ENCODE results near the gene PLXNA4. TPM values are rescaled to one million over a fixed set of nuclear protein-coding genes. Genes with fewer than 3 reads are reported as not detected.

PLXNA4 gene
- total RNA-seq, 2 donors from 2014 or later, result 12.2 to 27.7 TPM

GRCh38 chr7:132492823-132493445, 83.3 kb downstream of the PLXNA4 start:
- no peak for TF ChIP-seq CTCF (IDR thresholded peaks at IDR 0.05)
- peaks cover 0 to 16% of the 10 kb centered on the region in 2 donors for H3K4me1 ChIP-seq (ENCODE audit: control insufficient read depth in 1 of 2, low read depth in 2 of 2)
- H3K36me3 ChIP-seq, result no peaks in the 10 kb centered on the region
- H3K27me3 ChIP-seq (replicated peaks; ENCODE audit: insufficient read depth), result no peaks in the 10 kb centered on the region
- no peaks in the 10 kb centered on the region for H3K9me3 ChIP-seq
- no peak overlapping the region for H3K4me3 ChIP-seq
- no peak for DNase-seq (ENCODE audit: low spot score)
- no peak for ATAC-seq (ENCODE audit: insufficient number of reproducible peaks, low FRiP score, low read depth)
- H3K27ac ChIP-seq, result no peak overlapping the region

GRCh38 chr7:132491391-132491945, 84.8 kb downstream of the PLXNA4 start:
- H3K9me3 ChIP-seq, result no peaks in the 10 kb centered on the region
- no peak overlapping the region for H3K4me3 ChIP-seq
- peaks cover 0 to 28% of the 10 kb centered on the region in 2 donors for H3K4me1 ChIP-seq (ENCODE audit: control insufficient read depth in 1 of 2, low read depth in 2 of 2)
- ATAC-seq (ENCODE audit: insufficient number of reproducible peaks, low FRiP score, low read depth), result no peak
- no peaks in the 10 kb centered on the region for H3K27me3 ChIP-seq (replicated peaks; ENCODE audit: insufficient read depth)
- no peak for TF ChIP-seq CTCF (IDR thresholded peaks at IDR 0.05)
- H3K36me3 ChIP-seq, result no peaks in the 10 kb centered on the region
- H3K27ac ChIP-seq, result no peak overlapping the region
- no peak for DNase-seq (ENCODE audit: low spot score)

- TF ChIP-seq CTCF (IDR thresholded peaks at IDR 0.05), result no peak
- no peaks in the 10 kb centered on the region for H3K36me3 ChIP-seq
- ATAC-seq (ENCODE audit: insufficient number of reproducible peaks, low FRiP score, low read depth) (no peak), DNase-seq (ENCODE audit: low spot score) (no peak)
- H3K4me3 ChIP-seq, result no peak overlapping the region
- H3K27ac ChIP-seq, result no peak overlapping the region
- H3K9me3 ChIP-seq, result no peaks in the 10 kb centered on the region
- no peaks in the 10 kb centered on the region for H3K27me3 ChIP-seq (replicated peaks; ENCODE audit: insufficient read depth)
- H3K4me1 ChIP-seq (ENCODE audit: control insufficient read depth in 1 of 2, low read depth in 2 of 2), result peaks cover 4 to 38% of the 10 kb centered on the region in 2 donors
Observed at GRCh38 chr7:132490474-132490873, 85.8 kb downstream of the PLXNA4 start.

GRCh38 chr7:132489776-132490237, 86.5 kb downstream of the PLXNA4 start:
- no peaks in the 10 kb centered on the region for H3K9me3 ChIP-seq
- H3K27me3 ChIP-seq (replicated peaks; ENCODE audit: insufficient read depth), result no peaks in the 10 kb centered on the region
- TF ChIP-seq CTCF (IDR thresholded peaks at IDR 0.05), result no peak
- H3K4me1 ChIP-seq (ENCODE audit: control insufficient read depth in 1 of 2, low read depth in 2 of 2), result peaks cover 4 to 38% of the 10 kb centered on the region in 2 donors
- ATAC-seq (ENCODE audit: insufficient number of reproducible peaks, low FRiP score, low read depth), result no peak
- no peaks in the 10 kb centered on the region for H3K36me3 ChIP-seq
- DNase-seq (ENCODE audit: low spot score), result no peak
- no peak overlapping the region for H3K27ac ChIP-seq
- no peak overlapping the region for H3K4me3 ChIP-seq

- no peak overlapping the region for H3K4me3 ChIP-seq
- TF ChIP-seq CTCF (IDR thresholded peaks at IDR 0.05), result no peak
- ATAC-seq (ENCODE audit: insufficient number of reproducible peaks, low FRiP score, low read depth) (no peak), DNase-seq (ENCODE audit: low spot score) (no peak)
- peaks cover 4 to 38% of the 10 kb centered on the region in 2 donors for H3K4me1 ChIP-seq (ENCODE audit: control insufficient read depth in 1 of 2, low read depth in 2 of 2)
- no peaks in the 10 kb centered on the region for H3K9me3 ChIP-seq
- H3K27me3 ChIP-seq (replicated peaks; ENCODE audit: insufficient read depth), result no peaks in the 10 kb centered on the region
- no peak overlapping the region for H3K27ac ChIP-seq
- H3K36me3 ChIP-seq, result no peaks in the 10 kb centered on the region
Observed at GRCh38 chr7:132488634-132489302, 87.5 kb downstream of the PLXNA4 start.

Data from thoracic aorta (tissue), 2 donors.